PC-3 (cell line): Measurements from ENCODE around the gene TUBGCP3.

Experiments
- EZH2 ChIP-seq: fragments of 300-600 bp; sonication (generic); IDR thresholded peaks from one replicate; pipeline ENCODE4 v1.6.1; 2017; ENCODE audit warnings: antibody characterized with exemption, mild to moderate bottlenecking, low read length; ENCODE audit not compliant: unreplicated experiment
- TF ChIP-seq, protein P1 (sequence below): fragments of 300-600 bp; sonication (generic); conservative IDR thresholded peaks from 2 replicates; pipeline ENCODE4 v1.5.1; 2017; ENCODE audit warnings: antibody characterized with exemption, low read depth, mild to moderate bottlenecking, low read length

GRCh38 chr13:112444416-112445399, 143.2 kb downstream of the TUBGCP3 start:
- TF ChIP-seq EZH2, result no peak
- TF ChIP-seq, protein P1, sequence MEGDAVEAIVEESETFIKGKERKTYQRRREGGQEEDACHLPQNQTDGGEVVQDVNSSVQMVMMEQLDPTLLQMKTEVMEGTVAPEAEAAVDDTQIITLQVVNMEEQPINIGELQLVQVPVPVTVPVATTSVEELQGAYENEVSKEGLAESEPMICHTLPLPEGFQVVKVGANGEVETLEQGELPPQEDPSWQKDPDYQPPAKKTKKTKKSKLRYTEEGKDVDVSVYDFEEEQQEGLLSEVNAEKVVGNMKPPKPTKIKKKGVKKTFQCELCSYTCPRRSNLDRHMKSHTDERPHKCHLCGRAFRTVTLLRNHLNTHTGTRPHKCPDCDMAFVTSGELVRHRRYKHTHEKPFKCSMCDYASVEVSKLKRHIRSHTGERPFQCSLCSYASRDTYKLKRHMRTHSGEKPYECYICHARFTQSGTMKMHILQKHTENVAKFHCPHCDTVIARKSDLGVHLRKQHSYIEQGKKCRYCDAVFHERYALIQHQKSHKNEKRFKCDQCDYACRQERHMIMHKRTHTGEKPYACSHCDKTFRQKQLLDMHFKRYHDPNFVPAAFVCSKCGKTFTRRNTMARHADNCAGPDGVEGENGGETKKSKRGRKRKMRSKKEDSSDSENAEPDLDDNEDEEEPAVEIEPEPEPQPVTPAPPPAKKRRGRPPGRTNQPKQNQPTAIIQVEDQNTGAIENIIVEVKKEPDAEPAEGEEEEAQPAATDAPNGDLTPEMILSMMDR, result no peak
